Right forelimb (tissue), 1 donor: ENCODE measurements around the gene GNB3.

Experiments used
- DNase-seq: peaks from one replicate; pipeline ENCODE4 v3.0.0-alpha.2; 2018

Gene GNB3

DNA sequence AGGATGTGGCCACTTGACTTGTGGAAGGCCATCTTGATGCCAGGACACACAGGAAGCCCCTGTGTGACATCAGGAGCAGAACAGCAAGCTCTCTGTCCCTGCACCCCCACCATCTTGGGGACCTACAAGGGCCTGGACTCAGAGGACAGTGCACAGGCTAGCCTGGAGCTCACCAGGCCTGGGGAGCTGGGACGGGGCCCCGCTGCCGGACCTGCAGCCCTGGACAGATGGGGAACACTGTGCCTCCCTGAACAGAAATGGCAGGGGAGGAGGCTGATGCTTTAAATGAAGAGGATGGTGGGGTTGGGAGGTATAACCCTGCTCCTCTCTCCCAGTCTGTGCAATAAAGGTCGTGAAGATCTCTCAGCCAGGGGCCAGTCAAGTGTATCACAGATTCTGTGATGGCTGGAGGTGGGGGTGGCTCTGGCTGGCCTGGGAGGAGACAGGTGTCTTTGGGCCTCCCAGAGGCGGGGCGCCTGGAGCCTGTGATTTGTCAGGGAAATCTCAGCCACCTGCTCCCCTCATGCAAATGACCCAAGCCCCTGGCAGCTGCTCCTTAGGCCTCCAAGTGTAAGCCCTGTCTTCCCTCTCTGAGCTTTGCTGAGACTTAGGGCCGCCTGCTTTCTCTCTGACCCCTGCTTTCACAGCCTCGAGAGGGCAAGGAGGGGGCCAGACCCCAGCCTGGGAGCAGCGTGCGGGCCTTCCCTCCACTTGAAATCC is 1.1 kb upstream of the GNB3 start:
- peak; percentile 54 for DNase-seq

DNA sequence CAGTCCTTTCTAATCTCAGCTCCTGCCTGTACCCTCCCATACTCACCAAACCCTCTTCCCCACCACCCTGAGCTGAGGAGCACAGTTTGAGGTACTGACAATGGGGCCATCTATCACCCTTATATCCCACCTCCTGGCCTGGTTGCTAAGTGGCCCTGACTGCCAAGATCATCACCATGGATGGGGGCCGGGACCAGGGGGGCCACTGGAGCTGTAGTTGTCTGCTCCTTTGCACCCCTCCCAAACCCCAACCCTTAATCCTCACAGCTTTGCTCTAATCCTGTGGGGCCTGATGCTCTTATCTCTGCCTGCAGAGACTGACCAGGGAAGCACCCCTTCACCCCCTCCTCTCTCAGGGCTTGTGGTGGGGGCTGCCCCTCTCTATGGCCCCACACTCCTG is 395 bp upstream of the GNB3 start:
- DNase-seq: no peak

DNA sequence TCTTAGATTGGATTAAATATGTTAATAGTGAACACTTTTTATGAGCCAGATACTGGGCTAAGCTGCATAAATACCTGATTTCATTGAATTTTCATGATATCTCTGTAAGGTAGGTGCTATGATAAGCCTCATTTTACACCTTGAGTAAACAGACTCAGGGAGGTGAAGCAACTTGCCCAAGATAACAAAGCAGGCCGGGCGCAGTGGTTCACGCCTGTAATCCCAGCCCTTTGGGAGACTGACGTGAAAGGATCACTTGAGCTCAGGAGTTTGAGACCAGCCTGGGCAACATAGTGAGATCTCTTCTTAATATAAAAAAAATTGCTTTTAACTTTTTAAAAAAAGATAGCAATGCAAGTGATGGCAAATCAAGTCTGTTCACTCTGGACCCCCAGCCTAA is 1.4 kb downstream of the GNB3 start:
- no peak for DNase-seq

DNA sequence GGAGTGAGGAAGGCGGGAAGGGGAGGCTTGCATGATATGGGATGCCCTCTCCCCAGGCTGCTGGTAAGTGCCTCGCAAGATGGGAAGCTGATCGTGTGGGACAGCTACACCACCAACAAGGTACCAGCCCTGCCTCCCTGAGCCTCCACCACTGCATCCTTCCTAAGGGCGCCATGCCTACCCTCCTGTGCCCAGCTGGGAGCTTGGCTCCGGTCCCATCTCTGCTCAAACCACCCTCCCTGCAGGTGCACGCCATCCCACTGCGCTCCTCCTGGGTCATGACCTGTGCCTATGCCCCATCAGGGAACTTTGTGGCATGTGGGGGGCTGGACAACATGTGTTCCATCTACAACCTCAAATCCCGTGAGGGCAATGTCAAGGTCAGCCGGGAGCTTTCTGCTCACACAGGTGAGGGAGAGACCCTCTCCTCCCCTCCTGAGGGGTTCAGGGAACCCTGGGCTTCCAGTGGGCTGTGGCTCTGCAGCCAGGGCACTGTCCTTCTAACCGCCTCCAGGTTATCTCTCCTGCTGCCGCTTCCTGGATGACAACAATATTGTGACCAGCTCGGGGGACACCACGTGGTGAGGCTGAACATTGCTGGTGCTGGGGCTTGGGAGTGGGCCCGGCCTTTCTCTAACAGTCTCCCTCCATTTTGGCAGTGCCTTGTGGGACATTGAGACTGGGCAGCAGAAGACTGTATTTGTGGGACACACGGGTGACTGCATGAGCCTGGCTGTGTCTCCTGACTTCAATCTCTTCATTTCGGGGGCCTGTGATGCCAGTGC is 2.6 kb downstream of the GNB3 start:
- DNase-seq: no peak

DNA sequence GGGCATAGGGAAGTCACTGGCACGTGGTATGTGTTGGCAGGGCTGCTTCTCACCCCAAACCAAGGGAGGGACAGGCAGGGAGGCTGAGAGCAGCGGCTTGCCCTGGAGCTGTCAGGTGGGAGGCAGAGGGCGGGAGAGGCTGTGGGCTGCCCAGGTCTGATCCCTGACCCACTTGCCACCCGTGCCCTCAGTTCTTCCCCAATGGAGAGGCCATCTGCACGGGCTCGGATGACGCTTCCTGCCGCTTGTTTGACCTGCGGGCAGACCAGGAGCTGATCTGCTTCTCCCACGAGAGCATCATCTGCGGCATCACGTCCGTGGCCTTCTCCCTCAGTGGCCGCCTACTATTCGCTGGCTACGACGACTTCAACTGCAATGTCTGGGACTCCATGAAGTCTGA is 4.7 kb downstream of the GNB3 start:
- DNase-seq: no peak

DNA sequence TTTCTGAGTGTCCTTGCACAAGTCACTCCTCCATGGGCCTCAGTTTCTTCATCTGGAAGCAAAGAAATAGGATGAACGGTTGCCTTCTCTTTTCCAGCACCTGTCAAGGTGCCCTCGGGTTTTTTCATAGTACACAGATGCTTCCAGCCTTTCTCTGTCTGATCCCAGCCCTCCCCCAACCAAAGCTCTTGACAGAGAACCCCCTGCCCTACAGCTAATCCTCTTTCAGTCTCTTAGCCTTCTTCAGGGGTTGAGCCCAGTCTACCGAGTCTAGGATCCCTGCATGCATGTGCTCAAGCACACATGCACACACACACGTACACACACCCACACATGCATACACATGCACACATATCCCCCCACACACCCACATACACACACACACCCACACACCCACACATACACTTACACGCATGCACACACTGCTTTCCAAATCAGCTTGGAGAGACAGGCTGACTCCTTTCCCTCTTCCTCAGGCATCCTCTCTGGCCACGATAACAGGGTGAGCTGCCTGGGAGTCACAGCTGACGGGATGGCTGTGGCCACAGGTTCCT is 5.7 kb downstream of the GNB3 start:
- no peak for DNase-seq

DNA sequence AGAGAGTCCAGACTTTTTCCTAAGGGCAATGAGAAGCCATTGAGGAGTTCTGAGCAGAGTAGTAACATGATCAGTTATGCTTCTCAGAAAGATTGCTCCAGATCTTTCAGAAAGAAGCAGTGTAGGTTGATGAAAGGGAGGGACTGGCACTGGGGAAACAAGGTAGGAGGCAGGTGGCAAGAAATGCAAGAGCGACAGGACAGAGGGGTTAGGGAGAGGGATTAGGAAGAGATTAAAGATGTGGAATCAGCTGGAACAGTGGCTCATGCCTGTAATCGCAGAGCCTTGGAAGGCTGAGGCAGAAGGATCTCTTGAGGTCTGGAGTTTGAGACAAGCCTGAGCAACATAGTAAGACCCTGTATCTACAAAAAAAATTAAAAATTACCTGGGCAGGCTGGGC is 7.0 kb downstream of the GNB3 start:
- no peak for DNase-seq

DNA sequence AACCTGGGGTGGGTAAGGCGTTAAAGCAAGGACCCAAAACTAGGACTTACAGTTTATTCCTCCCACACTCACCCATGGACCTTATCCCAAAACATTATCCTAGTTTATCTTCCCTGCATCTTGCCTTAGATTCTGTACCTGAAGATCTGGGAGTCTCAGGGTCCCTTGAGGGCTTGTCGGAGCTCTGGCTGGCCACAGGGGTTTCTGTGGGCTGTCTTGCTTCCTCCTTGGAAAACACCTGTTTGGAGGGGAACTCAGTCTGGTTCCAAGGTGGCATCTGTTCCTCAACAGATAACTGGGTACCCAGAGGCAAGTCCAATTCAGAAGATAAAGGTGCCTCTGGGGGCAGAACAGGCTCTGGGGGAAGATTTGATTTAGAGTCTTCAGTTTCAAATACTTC is 8.7 kb downstream of the GNB3 start:
- DNase-seq: no peak

DNA sequence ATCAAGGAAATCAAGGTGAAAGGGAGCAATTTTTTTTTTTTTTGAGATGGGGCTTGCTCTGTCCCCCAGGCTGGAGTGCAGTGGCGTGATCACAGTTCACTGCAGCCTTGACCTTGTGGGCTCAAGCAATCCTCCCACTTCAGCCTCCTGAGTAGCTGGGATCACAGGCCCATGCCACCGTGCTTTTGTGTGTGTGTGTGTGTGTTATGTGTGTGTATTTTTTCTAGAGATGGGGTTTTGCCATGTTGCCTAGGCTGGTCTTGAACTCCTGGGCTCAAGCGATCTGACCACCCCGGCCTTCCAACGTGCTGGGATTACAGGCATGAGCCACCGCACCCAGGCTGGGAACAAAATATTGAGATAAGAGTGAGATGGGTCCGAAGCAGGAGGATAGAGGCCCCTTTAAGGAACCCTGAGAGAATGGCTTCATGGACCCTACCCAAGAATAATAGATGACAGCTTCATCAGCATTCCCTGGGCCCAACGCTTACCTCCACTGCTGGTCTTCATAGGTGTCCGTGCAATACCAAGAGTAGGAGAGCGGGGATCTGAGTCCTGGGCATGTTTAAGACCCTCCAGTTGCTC is 9.3 kb downstream of the GNB3 start:
- DNase-seq: no peak

DNA sequence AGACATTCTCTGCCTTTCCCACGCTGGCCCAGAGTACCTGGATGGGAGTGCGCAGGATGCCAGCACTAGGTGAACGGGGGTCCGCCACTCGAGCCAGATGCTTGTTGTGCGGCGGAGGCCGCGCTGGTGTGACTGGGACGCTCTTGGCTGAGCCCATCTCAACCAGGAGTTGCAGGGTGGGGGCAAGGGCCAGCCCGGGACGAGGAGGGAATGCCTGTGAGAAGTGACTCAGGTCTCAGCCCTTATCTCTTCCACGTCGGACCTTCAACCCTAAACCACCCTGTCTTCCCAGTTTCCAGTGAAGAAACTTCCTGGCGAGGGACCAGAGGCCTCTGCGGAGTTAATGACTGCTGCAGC is 10.0 kb downstream of the GNB3 start:
- DNase-seq: peak; percentile 56

DNA sequence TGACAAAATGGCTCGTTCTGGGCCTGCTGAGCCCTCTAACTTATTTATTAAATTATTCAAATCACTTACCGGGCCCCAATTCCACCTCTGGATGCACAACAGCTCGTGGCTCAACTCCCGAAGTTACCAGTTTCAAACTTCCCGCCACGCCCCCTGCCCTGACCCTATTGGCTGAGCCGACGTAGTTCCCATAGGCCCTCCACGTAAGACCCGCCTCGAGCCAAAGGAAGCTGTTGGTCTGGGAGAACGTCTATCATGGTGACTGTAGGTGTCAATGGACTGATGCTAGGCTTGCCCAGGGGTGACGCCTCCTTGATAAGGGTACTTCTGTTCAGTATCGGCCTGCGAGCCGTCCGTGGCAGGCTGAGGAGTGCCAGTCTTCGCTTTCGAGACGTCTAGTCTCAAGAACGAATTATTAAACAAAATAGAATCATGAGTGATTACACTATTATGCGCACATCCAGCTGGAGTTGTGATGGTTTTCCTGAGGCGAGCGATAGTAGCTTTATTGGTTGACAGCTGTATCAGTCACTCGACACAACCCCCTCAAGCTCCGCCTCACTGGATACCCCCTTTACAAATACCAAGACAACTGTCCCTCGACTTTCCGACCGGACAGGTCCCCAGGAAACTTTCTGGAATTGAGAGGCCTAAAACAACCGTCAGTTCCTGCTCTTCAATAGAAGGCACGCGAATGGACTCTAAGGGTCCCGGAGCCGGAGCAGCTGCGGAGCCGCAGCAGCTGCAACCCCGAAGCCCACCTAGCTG is 10.6 kb downstream of the GNB3 start, which contains the start of gene CDCA3:
Gene CDCA3 (minus strand): TSS at position 134 of the 768 bp plus-strand sequence. CDS start 334 bp downstream, outside the sequence.
- DNase-seq: peak; percentile 91

DNA sequence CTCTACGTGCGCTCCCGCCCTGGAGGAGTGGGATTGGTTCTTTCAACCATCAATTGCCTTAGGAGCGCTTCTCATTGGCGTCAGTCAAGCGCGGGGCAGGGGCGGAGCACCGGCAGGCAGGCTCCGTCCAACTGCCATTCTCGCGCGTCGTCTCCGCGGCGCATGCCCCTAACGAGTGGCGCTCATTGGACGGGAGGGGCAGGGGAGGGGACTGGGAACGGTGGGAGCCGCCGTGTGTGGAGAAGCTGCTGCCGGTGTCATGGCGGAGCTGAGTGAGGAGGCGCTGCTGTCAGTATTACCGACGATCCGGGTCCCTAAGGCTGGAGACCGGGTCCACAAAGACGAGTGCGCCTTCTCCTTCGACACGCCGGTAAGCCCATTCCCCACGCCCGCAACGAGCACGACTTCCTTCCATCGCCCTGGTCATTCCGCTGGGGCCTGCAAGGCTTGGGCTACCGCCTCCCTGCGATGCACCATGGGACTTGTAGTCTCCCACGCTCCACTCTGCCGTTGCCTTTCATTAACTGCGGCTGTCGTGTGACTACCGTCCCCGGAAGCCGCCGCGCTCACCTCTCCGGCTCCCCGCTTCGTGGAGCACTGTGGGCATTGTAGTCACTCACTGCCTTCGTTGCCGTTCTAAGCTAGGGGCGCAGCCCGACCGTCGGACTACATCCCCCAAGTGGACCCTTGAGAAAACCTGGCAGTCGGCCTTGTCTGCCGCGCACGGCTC is 11.4 kb downstream of the GNB3 start, which contains the start of gene USP5:
Gene USP5 (plus strand): TSS at position 230 of the 730 bp plus-strand sequence. CDS start 30 bp downstream, at position 260.
- DNase-seq: peak; percentile 99

DNA sequence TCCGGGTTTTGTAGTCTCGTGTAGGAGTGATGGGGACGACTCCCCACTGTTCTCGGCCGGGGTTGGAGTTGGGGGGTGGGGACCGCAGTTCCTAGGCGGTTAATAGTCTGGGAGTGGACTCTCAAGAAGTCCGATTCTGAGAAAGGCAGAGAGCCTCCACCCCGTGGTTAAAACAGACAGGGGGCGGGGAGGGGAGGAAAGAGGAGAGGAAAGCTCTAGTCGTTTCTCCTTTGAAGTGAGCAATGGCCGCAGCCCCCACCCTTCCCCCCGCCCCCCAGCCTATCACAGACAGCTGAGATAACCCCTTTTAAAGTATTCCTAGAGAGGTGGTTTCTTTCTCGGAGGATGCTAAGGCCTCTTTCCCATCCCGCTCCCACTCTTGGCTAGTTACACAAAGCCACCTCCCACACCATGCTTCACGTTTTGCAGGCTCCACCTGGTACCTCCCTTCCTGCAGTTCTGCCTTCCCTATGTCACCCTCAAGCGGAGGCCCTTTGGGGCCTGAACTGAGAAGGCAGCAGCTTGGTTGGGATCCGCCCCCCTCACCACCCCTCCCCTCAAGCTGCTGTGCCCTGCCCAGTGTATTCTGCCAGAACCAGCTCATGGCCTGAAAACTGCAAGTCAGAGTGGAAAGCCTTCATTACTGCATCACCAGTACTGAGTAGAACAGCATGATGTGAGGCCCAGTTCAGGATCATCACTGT is 12.1 kb downstream of the GNB3 start:
- DNase-seq: peak; percentile 63

DNA sequence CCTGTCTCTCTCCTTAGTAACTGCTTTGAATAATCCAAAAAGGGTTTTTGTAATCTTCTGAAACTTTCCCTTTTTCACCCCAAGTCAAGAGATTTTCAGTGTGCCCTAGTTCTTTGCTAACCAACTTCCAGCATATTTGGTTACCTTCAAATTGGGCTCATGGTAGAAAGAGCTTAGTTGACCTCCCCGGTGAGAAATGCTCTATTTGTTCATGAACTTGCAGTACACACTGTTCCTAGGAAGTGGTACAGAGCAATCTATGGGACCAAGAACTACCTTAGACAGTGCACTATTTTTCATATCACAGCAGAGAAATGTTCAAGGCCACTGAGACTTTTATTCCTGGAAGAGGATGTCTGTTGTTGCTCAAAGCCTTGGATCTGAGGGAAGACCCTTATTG is 12.9 kb downstream of the GNB3 start:
- DNase-seq: no peak

DNA sequence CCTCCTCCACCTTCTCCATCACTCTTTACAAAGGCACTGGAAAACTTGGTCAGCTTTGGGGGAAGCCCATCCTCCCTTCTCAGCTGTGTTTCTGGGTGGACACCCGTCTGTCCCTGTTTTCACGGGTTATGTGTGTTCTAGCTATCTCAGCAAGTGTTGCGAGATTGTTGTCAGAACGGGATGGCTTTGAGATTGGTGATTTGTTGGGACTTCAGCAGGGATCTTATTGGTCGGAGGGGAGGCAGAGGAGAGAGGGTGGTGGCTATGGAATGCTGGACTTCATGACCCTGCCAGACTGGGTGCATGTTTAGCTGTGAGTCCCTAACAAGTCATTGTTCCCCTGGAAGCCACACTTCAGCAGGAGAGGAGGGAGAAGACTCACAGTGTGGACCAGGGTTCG is 13.3 kb downstream of the GNB3 start:
- DNase-seq: no peak

DNA sequence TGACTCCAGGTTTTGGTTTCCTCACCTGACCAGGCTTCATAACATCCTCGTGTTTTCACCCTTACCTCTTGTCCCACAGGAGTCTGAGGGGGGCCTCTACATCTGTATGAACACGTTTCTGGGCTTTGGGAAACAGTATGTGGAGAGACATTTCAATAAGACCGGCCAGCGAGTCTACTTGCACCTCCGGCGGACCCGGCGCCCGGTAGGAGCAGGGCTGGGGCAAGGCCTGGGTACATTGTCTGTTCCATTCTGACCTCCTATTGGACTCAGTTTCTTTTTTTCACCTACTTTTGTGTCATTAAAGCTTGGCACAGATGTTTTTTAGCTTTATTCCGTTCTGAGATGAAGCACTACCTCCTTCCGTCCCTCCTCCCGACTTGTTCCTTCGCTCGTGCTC is 14.6 kb downstream of the GNB3 start:
- no peak for DNase-seq

DNA sequence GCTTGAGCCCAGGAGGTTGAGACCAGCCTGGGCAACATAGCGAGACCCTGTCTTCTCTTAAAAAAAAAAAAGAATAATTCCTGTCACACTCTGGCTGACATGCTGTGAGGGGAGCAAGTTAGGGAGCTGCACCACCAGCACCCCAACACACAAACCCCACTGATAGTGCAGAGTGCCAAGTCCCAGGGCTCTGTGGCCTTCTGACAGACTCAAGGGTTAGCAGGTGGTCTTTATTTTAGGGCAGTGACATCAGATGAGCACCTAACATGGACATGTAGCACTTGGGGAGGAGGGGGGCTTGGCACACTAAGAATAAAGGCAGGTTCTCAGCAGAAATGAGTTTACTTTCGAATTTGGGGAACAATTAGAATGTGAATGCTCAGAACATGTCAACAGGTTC is 18.1 kb downstream of the GNB3 start:
- DNase-seq: no peak

DNA sequence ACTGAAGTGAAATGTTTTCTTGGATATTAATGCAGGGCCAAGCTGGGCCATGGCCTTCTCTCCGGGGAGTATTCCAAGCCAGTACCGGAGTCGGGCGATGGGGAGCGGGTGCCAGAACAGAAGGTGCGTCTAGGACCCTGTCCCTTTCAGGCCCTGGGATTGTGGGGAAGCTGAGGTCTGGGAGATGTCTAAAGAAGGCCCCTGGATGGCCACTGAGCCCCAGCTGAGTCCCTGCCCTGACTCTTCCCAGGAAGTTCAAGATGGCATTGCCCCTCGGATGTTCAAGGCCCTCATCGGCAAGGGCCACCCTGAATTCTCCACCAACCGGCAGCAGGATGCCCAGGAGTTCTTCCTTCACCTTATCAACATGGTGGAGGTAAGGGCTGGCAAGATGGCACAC is 19.4 kb downstream of the GNB3 start:
- no peak for DNase-seq

DNA sequence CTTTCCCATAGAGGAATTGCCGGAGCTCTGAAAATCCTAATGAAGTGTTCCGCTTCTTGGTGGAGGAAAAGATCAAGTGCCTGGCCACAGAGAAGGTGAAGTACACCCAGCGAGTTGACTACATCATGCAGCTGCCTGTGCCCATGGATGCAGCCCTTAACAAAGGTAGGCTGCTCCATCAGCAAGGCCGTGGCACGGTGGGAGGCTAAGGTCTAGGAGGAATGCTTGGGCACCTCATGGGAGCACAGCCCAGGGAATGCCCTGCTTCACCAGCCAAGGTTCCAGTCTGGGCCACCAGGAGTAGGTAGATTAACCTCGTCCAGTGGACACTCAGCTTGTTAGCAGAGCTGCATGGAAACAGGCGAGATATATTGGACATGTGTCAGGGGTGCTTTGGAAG is 20.2 kb downstream of the GNB3 start:
- no peak for DNase-seq

DNA sequence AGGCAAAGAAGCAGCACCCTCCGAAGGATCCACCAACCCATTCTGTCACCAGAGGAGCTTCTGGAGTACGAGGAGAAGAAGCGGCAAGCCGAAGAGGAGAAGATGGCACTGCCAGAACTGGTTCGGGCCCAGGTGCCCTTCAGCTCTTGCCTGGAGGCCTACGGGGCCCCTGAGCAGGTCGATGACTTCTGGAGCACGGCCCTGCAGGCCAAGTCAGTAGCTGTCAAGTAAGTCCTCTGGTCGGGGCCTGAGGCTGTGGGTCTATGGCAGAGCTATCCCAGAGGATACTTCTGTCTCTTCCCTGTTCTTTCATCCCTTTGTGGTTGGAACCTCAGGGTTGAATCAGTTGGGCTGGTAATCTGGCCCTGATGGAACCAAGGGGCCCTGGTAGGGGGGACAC is 20.7 kb downstream of the GNB3 start:
- no peak for DNase-seq

DNA sequence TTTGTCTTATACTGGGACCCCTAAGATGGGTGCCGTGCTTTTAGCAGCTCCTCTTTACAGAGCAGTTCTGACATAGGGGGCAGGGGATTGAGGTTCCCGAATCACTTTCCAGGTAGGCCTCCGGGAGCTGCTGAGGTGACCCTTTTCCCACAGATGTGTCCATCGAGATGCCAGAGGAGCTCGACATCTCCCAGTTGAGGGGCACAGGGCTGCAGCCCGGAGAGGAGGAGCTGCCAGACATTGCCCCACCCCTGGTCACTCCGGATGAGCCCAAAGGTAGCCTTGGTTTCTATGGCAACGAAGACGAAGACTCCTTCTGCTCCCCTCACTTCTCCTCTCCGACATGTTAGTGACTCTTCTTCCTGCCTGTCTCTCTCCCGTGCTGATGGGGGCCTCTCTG is 22.3 kb downstream of the GNB3 start:
- DNase-seq: no peak
